CD14-positive monocyte (primary cell): ENCODE data around the gene KCTD21. TPM values are rescaled to one million over a fixed set of nuclear protein-coding genes. Genes with fewer than 3 reads are reported as not detected.

Source experiments
- DNase-seq, 3 donors: peaks; one replicate each; pipeline ENCODE4 v3.0.0-alpha.2; 2011 to 2022
- H2AFZ ChIP-seq: 2 replicates; pipeline ENCODE4 v1.6.0; 2012; ENCODE audit warnings: mild to moderate bottlenecking, low read depth, low read length, inconsistent platforms; ENCODE audit not compliant: insufficient read depth, poor library complexity, severe bottlenecking
- H3K27ac ChIP-seq, 2 donors: 1 replicate in 1 of 2; 2 replicates in 1 of 2; pipeline ENCODE4 v1.5.1; 2012 to 2013; ENCODE audit warnings: low read length in 2 of 2, control low read depth in 1 of 2, inconsistent platforms in 1 of 2, low read depth in 1 of 2, mild to moderate bottlenecking in 1 of 2
- H3K27me3 ChIP-seq, 2 donors: one replicate each; pipeline versions ENCODE4 v1.6.0 to v1.6.1; 2011 to 2013; ENCODE audit warnings: low read length in 2 of 2; ENCODE audit not compliant: control insufficient read depth in 2 of 2, insufficient read depth in 2 of 2
- H3K36me3 ChIP-seq, 2 donors: replicated peaks in 1 of 2; 1 replicate in 1 of 2; 2 replicates in 1 of 2; pipeline versions ENCODE4 v1.5.1 to v1.6.1; 2012 to 2013; ENCODE audit warnings: low read length in 2 of 2, control low read depth in 1 of 2, inconsistent platforms in 1 of 2, mild to moderate bottlenecking in 1 of 2; ENCODE audit not compliant: insufficient read depth in 2 of 2, control insufficient read depth in 1 of 2
- H3K4me1 ChIP-seq, 2 donors: 1 replicate in 1 of 2; 2 replicates in 1 of 2; pipeline versions ENCODE4 v1.5.1 to v1.6.1; 2012 to 2013; ENCODE audit warnings: low read length in 2 of 2, control low read depth in 1 of 2, inconsistent platforms in 1 of 2, mild to moderate bottlenecking in 1 of 2, moderate library complexity in 1 of 2; ENCODE audit not compliant: insufficient read depth in 2 of 2, control insufficient read depth in 1 of 2
- H3K4me2 ChIP-seq: replicated peaks from 2 replicates; pipeline ENCODE3; 2012; ENCODE audit warnings: low read length, moderate library complexity, mild to moderate bottlenecking; ENCODE audit not compliant: poor library complexity, severe bottlenecking; ENCODE audit errors: extremely low read depth
- H3K4me3 ChIP-seq, 3 experiments: fragments of 200-600 bp in 1 of 3; sonication (generic) in 1 of 3; replicated peaks in 1 of 3; 1 replicate in 2 of 3; 2 replicates in 1 of 3; pipeline ENCODE4 v1.5.1; 2011 to 2013; ENCODE audit warnings: low read length in 3 of 3, mild to moderate bottlenecking in 3 of 3, control low read depth in 2 of 3, low read depth in 2 of 3, inconsistent platforms in 1 of 3, moderate library complexity in 1 of 3
- H3K79me2 ChIP-seq: 2 replicates; pipeline ENCODE4 v1.6.0; 2012; ENCODE audit warnings: mild to moderate bottlenecking, control low read depth, inconsistent platforms, low read length, moderate library complexity; ENCODE audit not compliant: insufficient read depth
- H3K9ac ChIP-seq: 2 replicates; pipeline ENCODE4 v1.6.0; 2017; ENCODE audit warnings: low read length, mild to moderate bottlenecking; ENCODE audit not compliant: insufficient read depth, poor library complexity, severe bottlenecking
- H3K9me3 ChIP-seq, 2 donors: replicated peaks in 1 of 2; 1 replicate in 1 of 2; 2 replicates in 1 of 2; pipeline versions ENCODE4 v1.5.1 to v1.6.1; 2012 to 2013; ENCODE audit warnings: low read length in 2 of 2, control low read depth in 1 of 2; ENCODE audit not compliant: control insufficient read depth in 1 of 2, insufficient read depth in 1 of 2
- H4K20me1 ChIP-seq: 2 replicates; pipeline ENCODE4 v1.6.0; 2012; ENCODE audit warnings: mild to moderate bottlenecking, low read length, control low read depth, moderate library complexity; ENCODE audit not compliant: insufficient read depth
- H3K27ac Mint-ChIP-seq, 7 donors: one replicate each; pipeline ENCODE4 v1.8.0; 2020; ENCODE audit warnings: mild to moderate bottlenecking in 7 of 7, mixed read lengths in 7 of 7, moderate library complexity in 6 of 7, inconsistent platforms in 2 of 7
- H3K27me3 Mint-ChIP-seq, 3 donors: one replicate each; pipeline ENCODE4 v1.8.0; 2021 to 2022; ENCODE audit warnings: low read depth in 3 of 3, mild to moderate bottlenecking in 3 of 3, mixed read lengths in 3 of 3, moderate library complexity in 3 of 3, inconsistent platforms in 1 of 3
- H3K36me3 Mint-ChIP-seq, 2 donors: one replicate each; pipeline ENCODE4 v1.8.0; 2020; ENCODE audit warnings: mixed read lengths in 2 of 2, inconsistent platforms in 1 of 2, mild to moderate bottlenecking in 1 of 2
- H3K4me1 Mint-ChIP-seq: one replicate; pipeline ENCODE4 v1.8.0; 2020; ENCODE audit warnings: mild to moderate bottlenecking, mixed read lengths
- H3K4me3 Mint-ChIP-seq, 2 donors: one replicate each; pipeline ENCODE4 v1.8.0; 2020; ENCODE audit warnings: mild to moderate bottlenecking in 2 of 2, mixed read lengths in 2 of 2, moderate library complexity in 1 of 2
- H3K9me3 Mint-ChIP-seq, 7 donors: one replicate each; pipeline ENCODE4 v1.8.0; 2020 to 2022; ENCODE audit warnings: mixed read lengths in 7 of 7, mild to moderate bottlenecking in 6 of 7, moderate library complexity in 6 of 7, inconsistent platforms in 2 of 7
- WGBS: methylation state at CpG from one replicate; pipeline ENCODE4 v1.1.5; 2013; ENCODE audit warnings: missing lambda C conversion rate; ENCODE audit not compliant: insufficient coverage; 5-methylcytosine and 5-hydroxymethylcytosine counted together
- intact Hi-C, 2 donors: fragments of 100-400 bp; cut with micrococcal nuclease; formaldehyde crosslinking; loops; one replicate each; pipeline versions ENCODE4 v1.15.0 to v1.15.1; 2023
- polyA plus RNA-seq, 3 donors: library from polyadenylated mRNA; depleted of rRNA in 1 of 3; unstranded in 2 of 3; stranded (reverse) in 1 of 3; fragments of 300-500 nt in 2 of 3; fragments of >200 nt in 1 of 3; fragmentation: Illumina TruSeq in 2 of 3; gene quantifications; 1 replicate in 2 of 3; 2 replicates in 1 of 3; pipeline ENCODE4 v1.2.3, GENCODE V29; 2012 to 2021
- TF ChIP-seq, protein P1 (sequence below): fragments of 200-600 bp; IDR thresholded peaks from one replicate; pipeline ENCODE4 v1.8.0; 2022; ENCODE audit warnings: antibody characterized with exemption, mild to moderate bottlenecking

Gene KCTD21
- polyA plus RNA-seq, 3 donors, result 3.2 to 9.2 (median 5.2) TPM

GRCh38 chr11:78219493-78220217 lies 31.2 kb upstream of the KCTD21 start:
- H3K36me3 ChIP-seq, result peaks cover 97 to 99% of the 10 kb centered on the region in 2 donors
- H3K4me1 ChIP-seq, result no peaks in the 10 kb centered on the region
- H3K27ac ChIP-seq, result no peak overlapping the region
- DNase-seq, result no peak
- Mint-ChIP-seq H3K4me3 (no peak overlapping the region), H3K27ac (peak overlapping the region in 2 of 7 donors; percentile 47 to 71), H3K9me3 (no peaks in the 10 kb centered on the region), H3K4me1 (no peaks in the 10 kb centered on the region), H3K27me3 (peaks cover 0 to 5% (median 3%) of the 10 kb centered on the region in 3 donors), H3K36me3 (peaks cover 97 to 99% of the 10 kb centered on the region in 2 donors)
- H2AFZ ChIP-seq, result no peak overlapping the region
- no peak overlapping the region for H3K9ac ChIP-seq
- H3K79me2 ChIP-seq, result no peaks in the 10 kb centered on the region
- intact Hi-C loops, result loop anchor here in 1 of 2 donors (10.0 kb wide), 1 partner anchor 215 kb away; no protein-coding TSS in a partner anchor
- H3K4me2 ChIP-seq, result no peak overlapping the region
- no peaks in the 10 kb centered on the region for H3K27me3 ChIP-seq
- H3K4me3 ChIP-seq, result no peak overlapping the region
- peaks cover 69% of the 10 kb centered on the region for H4K20me1 ChIP-seq
- TF ChIP-seq, protein P1, sequence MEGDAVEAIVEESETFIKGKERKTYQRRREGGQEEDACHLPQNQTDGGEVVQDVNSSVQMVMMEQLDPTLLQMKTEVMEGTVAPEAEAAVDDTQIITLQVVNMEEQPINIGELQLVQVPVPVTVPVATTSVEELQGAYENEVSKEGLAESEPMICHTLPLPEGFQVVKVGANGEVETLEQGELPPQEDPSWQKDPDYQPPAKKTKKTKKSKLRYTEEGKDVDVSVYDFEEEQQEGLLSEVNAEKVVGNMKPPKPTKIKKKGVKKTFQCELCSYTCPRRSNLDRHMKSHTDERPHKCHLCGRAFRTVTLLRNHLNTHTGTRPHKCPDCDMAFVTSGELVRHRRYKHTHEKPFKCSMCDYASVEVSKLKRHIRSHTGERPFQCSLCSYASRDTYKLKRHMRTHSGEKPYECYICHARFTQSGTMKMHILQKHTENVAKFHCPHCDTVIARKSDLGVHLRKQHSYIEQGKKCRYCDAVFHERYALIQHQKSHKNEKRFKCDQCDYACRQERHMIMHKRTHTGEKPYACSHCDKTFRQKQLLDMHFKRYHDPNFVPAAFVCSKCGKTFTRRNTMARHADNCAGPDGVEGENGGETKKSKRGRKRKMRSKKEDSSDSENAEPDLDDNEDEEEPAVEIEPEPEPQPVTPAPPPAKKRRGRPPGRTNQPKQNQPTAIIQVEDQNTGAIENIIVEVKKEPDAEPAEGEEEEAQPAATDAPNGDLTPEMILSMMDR, result no peak
- 98% methylated on average over 6 of the region's 7 CpGs for WGBS
- no peaks in the 10 kb centered on the region for H3K9me3 ChIP-seq

GRCh38 chr11:78218707-78219492 lies 30.5 kb upstream of the KCTD21 start:
- H3K9me3 ChIP-seq, result no peaks in the 10 kb centered on the region
- H3K27ac Mint-ChIP-seq, result peak overlapping the region in 2 of 7 donors; percentile 11 to 67
- no peak overlapping the region for H3K4me3 Mint-ChIP-seq
- no peak overlapping the region for H3K4me2 ChIP-seq
- H3K27me3 ChIP-seq, result no peaks in the 10 kb centered on the region
- H2AFZ ChIP-seq, result no peak overlapping the region
- peaks cover 93 to 95% of the 10 kb centered on the region in 2 donors for H3K36me3 Mint-ChIP-seq
- TF ChIP-seq, protein P1, result no peak
- H3K9me3 Mint-ChIP-seq, result no peaks in the 10 kb centered on the region
- H3K4me1 ChIP-seq, result no peaks in the 10 kb centered on the region
- DNase-seq, result no peak
- peaks cover 0 to 7% (median 3%) of the 10 kb centered on the region in 3 donors for H3K27me3 Mint-ChIP-seq
- no peak overlapping the region for H3K4me3 ChIP-seq
- peak overlapping the region in 1 of 2 donors; percentile 1 for H3K27ac ChIP-seq
- no peak overlapping the region for H3K9ac ChIP-seq
- H4K20me1 ChIP-seq, result peaks cover 63% of the 10 kb centered on the region
- H3K4me1 Mint-ChIP-seq, result no peaks in the 10 kb centered on the region
- H3K79me2 ChIP-seq, result no peaks in the 10 kb centered on the region
- WGBS, result 95% methylated on average over 8 of the region's 11 CpGs
- intact Hi-C loops, result no loop called here
- H3K36me3 ChIP-seq, result peaks cover 93 to 99% of the 10 kb centered on the region in 2 donors
